ENCODE results near the gene HID1. TPM values are rescaled to one million over a fixed set of nuclear protein-coding genes. Genes with fewer than 3 reads are reported as not detected.

Gene HID1
- total and polyA plus RNA-seq, 2 donors (not counting 1 experiment from before 2014, with no cell fraction given) = 3.9 to 4.0 TPM

- TF ChIP-seq, protein P1, sequence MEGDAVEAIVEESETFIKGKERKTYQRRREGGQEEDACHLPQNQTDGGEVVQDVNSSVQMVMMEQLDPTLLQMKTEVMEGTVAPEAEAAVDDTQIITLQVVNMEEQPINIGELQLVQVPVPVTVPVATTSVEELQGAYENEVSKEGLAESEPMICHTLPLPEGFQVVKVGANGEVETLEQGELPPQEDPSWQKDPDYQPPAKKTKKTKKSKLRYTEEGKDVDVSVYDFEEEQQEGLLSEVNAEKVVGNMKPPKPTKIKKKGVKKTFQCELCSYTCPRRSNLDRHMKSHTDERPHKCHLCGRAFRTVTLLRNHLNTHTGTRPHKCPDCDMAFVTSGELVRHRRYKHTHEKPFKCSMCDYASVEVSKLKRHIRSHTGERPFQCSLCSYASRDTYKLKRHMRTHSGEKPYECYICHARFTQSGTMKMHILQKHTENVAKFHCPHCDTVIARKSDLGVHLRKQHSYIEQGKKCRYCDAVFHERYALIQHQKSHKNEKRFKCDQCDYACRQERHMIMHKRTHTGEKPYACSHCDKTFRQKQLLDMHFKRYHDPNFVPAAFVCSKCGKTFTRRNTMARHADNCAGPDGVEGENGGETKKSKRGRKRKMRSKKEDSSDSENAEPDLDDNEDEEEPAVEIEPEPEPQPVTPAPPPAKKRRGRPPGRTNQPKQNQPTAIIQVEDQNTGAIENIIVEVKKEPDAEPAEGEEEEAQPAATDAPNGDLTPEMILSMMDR (IDR thresholded peaks at IDR 0.05) = no peak
- TF ChIP-seq EZH2 (IDR thresholded peaks at IDR 0.05; ENCODE audit: borderline replicate concordance, insufficient read depth, low read depth, low read length, poor library complexity, severe bottlenecking) = no peak
- Histone ChIP-seq H3K4me1 (ENCODE audit: control insufficient read depth in 2 of 2, insufficient read depth in 2 of 2, low read length in 2 of 2) (no peaks in the 10 kb centered on the region), H3K27me3 (replicated peaks in 1 of 4; ENCODE audit: control extremely low read depth in 1 of 4, control insufficient read depth in 3 of 4, insufficient read depth in 4 of 4, low read length in 3 of 4) (peaks cover 0 to 25% (median 0%) of the 10 kb centered on the region in 4 experiments), H3K36me3 (replicated peaks in 1 of 2; ENCODE audit: control extremely low read depth in 1 of 2, control insufficient read depth in 1 of 2, extremely low read depth in 1 of 2, insufficient read depth in 2 of 2, low read length in 1 of 2) (no peaks in the 10 kb centered on the region), H4K20me1 (ENCODE audit: control insufficient read depth, insufficient read depth, low read length, poor library complexity, severe bottlenecking) (no peaks in the 10 kb centered on the region), H3K27ac (ENCODE audit: low read length in 2 of 2) (no peak overlapping the region), H3K4me2 (replicated peaks; ENCODE audit: low read depth, low read length, poor library complexity, severe bottlenecking) (no peak overlapping the region), H2AFZ (ENCODE audit: insufficient read depth, low read depth, low read length, poor library complexity, severe bottlenecking) (no peak overlapping the region), H3K9ac (ENCODE audit: low read length) (no peak overlapping the region), H3K4me3 (ENCODE audit: control extremely low read depth in 1 of 5, extremely low read depth in 1 of 5, insufficient read depth in 1 of 5, low read depth in 2 of 5, low read length in 4 of 5) (no peak overlapping the region), H3K79me2 (ENCODE audit: control insufficient read depth, insufficient read depth, low read length) (no peaks in the 10 kb centered on the region), H3K9me3 (ENCODE audit: control extremely low read depth in 1 of 3, control insufficient read depth in 2 of 3, insufficient read depth in 1 of 3, low read length in 2 of 3) (peaks cover 0 to 4% (median 0%) of the 10 kb centered on the region in 3 donors)
- CTCF ChIA-PET = interaction anchor here (0.6 to 1.8 kb wide), 3 partner anchors 12 to 476 kb away, joined by 3 to 5 read pairs (median 4); no protein-coding TSS in a partner anchor
- POLR2A ChIA-PET = no interaction called here
- WGBS (ENCODE audit: insufficient coverage) = 54% methylated on average over 3 of the region's 6 CpGs
- Mint-ChIP-seq H3K27me3 (peaks cover 35% of the 10 kb centered on the region), H3K4me3 (no peak overlapping the region), H3K9me3 (ENCODE audit: insufficient read depth) (no peaks in the 10 kb centered on the region), H3K4me1 (no peaks in the 10 kb centered on the region), H3K27ac (no peak overlapping the region)
- intact Hi-C loops (cut with micrococcal nuclease) = no loop called here
- DNase-seq (no peak), ATAC-seq (ENCODE audit: low read depth) (no peak)
Observed at GRCh38 chr17:74945543-74945942, 27.0 kb downstream of the HID1 start.

DNA sequence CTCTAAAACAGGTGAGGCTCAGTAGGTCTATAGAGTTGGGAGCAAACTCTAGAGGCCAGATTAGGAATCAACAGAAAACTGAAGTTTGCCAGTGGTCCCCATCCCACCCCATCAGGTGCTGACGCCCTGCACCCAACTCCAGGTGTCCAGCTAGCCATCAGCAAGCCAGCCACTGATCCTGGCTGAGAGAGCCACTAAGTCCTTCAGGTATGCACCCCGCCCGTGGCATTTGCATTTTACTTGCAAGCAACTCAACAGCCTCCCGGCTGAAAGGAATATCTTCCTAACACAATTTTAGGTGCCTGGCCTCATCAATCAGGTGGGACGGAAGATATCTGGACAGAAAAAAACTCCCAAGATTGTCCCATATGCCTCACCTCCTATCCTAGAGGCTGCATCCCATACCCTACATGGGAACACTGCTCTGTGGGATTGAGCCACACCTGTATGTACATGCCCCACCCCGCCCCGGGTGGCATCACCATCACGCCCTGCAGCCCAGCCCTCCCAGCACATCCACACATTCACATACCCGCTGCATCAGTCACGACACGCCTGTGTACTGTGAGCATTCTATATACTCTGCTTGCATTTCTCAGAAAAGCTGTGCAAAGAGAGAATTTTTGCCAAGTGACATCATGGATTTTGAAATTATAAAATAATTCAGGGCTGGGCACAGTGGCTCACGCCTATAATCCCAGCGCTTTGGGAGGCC lies 28.6 kb downstream of the HID1 start:
- no peak overlapping the region for H3K27ac Mint-ChIP-seq
- WGBS (ENCODE audit: insufficient coverage) = 87% methylated on average over 11 of the region's 13 CpGs
- H4K20me1 ChIP-seq (ENCODE audit: control insufficient read depth, insufficient read depth, low read length, poor library complexity, severe bottlenecking) = no peaks in the 10 kb centered on the region
- H3K9ac ChIP-seq (ENCODE audit: low read length) = no peak overlapping the region
- H3K79me2 ChIP-seq (ENCODE audit: control insufficient read depth, insufficient read depth, low read length) = no peaks in the 10 kb centered on the region
- H2AFZ ChIP-seq (ENCODE audit: insufficient read depth, low read depth, low read length, poor library complexity, severe bottlenecking) = no peak overlapping the region
- H3K4me2 ChIP-seq (replicated peaks; ENCODE audit: low read depth, low read length, poor library complexity, severe bottlenecking) = no peak overlapping the region
- ChIA-PET CTCF (no interaction called here), POLR2A (no interaction called here)
- intact Hi-C loops (cut with micrococcal nuclease) = no loop called here
- ATAC-seq (ENCODE audit: low read depth) (no peak), DNase-seq (no peak)
- H3K27ac ChIP-seq (ENCODE audit: low read length in 2 of 2) = no peak overlapping the region
- H3K9me3 ChIP-seq (ENCODE audit: control extremely low read depth in 1 of 3, control insufficient read depth in 2 of 3, insufficient read depth in 1 of 3, low read length in 2 of 3) = peaks cover 0 to 4% (median 0%) of the 10 kb centered on the region in 3 donors
- H3K36me3 ChIP-seq (replicated peaks in 1 of 2; ENCODE audit: control extremely low read depth in 1 of 2, control insufficient read depth in 1 of 2, extremely low read depth in 1 of 2, insufficient read depth in 2 of 2, low read length in 1 of 2) = no peaks in the 10 kb centered on the region
- peaks cover 41% of the 10 kb centered on the region for H3K27me3 Mint-ChIP-seq
- H3K4me3 ChIP-seq (ENCODE audit: control extremely low read depth in 1 of 5, extremely low read depth in 1 of 5, insufficient read depth in 1 of 5, low read depth in 2 of 5, low read length in 4 of 5) = no peak overlapping the region
- H3K4me3 Mint-ChIP-seq = no peak overlapping the region
- H3K27me3 ChIP-seq (replicated peaks in 1 of 4; ENCODE audit: control extremely low read depth in 1 of 4, control insufficient read depth in 3 of 4, insufficient read depth in 4 of 4, low read length in 3 of 4) = peaks cover 0 to 25% (median 2%) of the 10 kb centered on the region in 4 experiments
- H3K4me1 ChIP-seq (ENCODE audit: control insufficient read depth in 2 of 2, insufficient read depth in 2 of 2, low read length in 2 of 2) = no peaks in the 10 kb centered on the region
- no peaks in the 10 kb centered on the region for H3K4me1 Mint-ChIP-seq
- TF ChIP-seq EZH2 (IDR thresholded peaks at IDR 0.05; ENCODE audit: borderline replicate concordance, insufficient read depth, low read depth, low read length, poor library complexity, severe bottlenecking) = no peak
- TF ChIP-seq, protein P1 (IDR thresholded peaks at IDR 0.05) = no peak
- no peaks in the 10 kb centered on the region for H3K9me3 Mint-ChIP-seq (ENCODE audit: insufficient read depth)

Data from B cell (primary cell).